Lung (tissue), 12 donors: ENCODE measurements around the gene ACSS2. TPM values are rescaled to one million over a fixed set of nuclear protein-coding genes. Genes with fewer than 3 reads are reported as not detected.

ENCODE experiments used
- ATAC-seq: fragments of 200-7000 bp; cut with Tn5 transposase; one replicate; pipeline ENCODE4 v1.9.1; 2020; ENCODE audit warnings: moderate number of reproducible peaks; ENCODE audit not compliant: insufficient read depth, low FRiP score
- DNase-seq, 3 donors: peaks; one replicate each; pipeline ENCODE4 v3.0.0-alpha.2; 2013 to 2017
- H3K27ac ChIP-seq, 2 donors: one replicate each; pipeline ENCODE4 v1.5.1; 2013; ENCODE audit warnings: mild to moderate bottlenecking in 2 of 2, moderate library complexity in 2 of 2, control low read depth in 1 of 2, inconsistent platforms in 1 of 2, low read depth in 1 of 2, low read length in 1 of 2
- H3K27me3 ChIP-seq, 3 donors: one replicate each; pipeline ENCODE4 v1.5.1; 2013; ENCODE audit warnings: low read length in 2 of 3; ENCODE audit not compliant: control insufficient read depth in 3 of 3, insufficient read depth in 3 of 3
- H3K36me3 ChIP-seq, 4 donors: one replicate each; pipeline ENCODE4 v1.5.1; 2013; ENCODE audit warnings: low read length in 4 of 4, mild to moderate bottlenecking in 1 of 4, moderate library complexity in 1 of 4; ENCODE audit not compliant: control insufficient read depth in 4 of 4, insufficient read depth in 4 of 4
- H3K4me1 ChIP-seq, 5 donors: one replicate each; pipeline ENCODE4 v1.5.1; 2013; ENCODE audit warnings: low read length in 5 of 5, mild to moderate bottlenecking in 2 of 5, moderate library complexity in 1 of 5; ENCODE audit not compliant: control insufficient read depth in 5 of 5, insufficient read depth in 5 of 5
- H3K4me3 ChIP-seq: one replicate; pipeline ENCODE4 v1.5.1; 2013; ENCODE audit warnings: mild to moderate bottlenecking, control low read depth, moderate library complexity
- H3K9ac ChIP-seq, 2 donors: one replicate each; pipeline ENCODE4 v1.5.1; 2013; ENCODE audit warnings: low read length in 2 of 2, control low read depth in 1 of 2; ENCODE audit not compliant: insufficient read depth in 1 of 2
- H3K9me3 ChIP-seq, 4 donors: one replicate each; pipeline ENCODE4 v1.5.1; 2013; ENCODE audit warnings: low read length in 3 of 4, mild to moderate bottlenecking in 1 of 4, moderate library complexity in 1 of 4; ENCODE audit not compliant: control insufficient read depth in 4 of 4, insufficient read depth in 3 of 4
- CTCF ChIP-seq: IDR thresholded peaks from 2 replicates; pipeline ENCODE4 v1.5.1; 2012; ENCODE audit warnings: mild to moderate bottlenecking; ENCODE audit errors: control extremely low read depth, extremely low read depth
- WGBS, 2 donors: extraction: QIAGEN DNeasy Blood & Tissue Kit; methylation state at CpG; one replicate each; pipeline ENCODE4 v1.1.7; 2013; 5-methylcytosine and 5-hydroxymethylcytosine counted together
- polyA plus RNA-seq, 2 donors: library from polyadenylated mRNA; stranded (reverse); fragments of 200-250 nt; gene quantifications; one replicate each; pipeline ENCODE4 v1.2.1, GENCODE V29; 2013
- total RNA-seq, 2 donors: library from RNA; depleted of rRNA in 1 of 2; stranded (reverse); fragments of >200 nt in 1 of 2; gene quantifications; one replicate each; pipeline ENCODE4 v1.2.1, GENCODE V29; 2014 to 2021
- donor health status: control.
- donor health status: control.
- donor health status: Bipolar disorder and iron deficiency.
- donor health status: healthy.
- donor health status: DM: yes; HTN: yes; CAD: no.

ACSS2 gene
- total and polyA plus RNA-seq, 4 donors: 69.7 to 300 (median 161) TPM

GRCh38 chr20:34921436-34921835 lies 45.0 kb downstream of the ACSS2 start:
- DNase-seq (no peak), ATAC-seq (no peak)
- Histone ChIP-seq H3K4me1 (peaks cover 0 to 7% (median 0%) of the 10 kb centered on the region in 5 donors), H3K27ac (peak overlapping the region in 1 of 2 donors; percentile 16), H3K4me3 (no peak overlapping the region), H3K36me3 (peaks cover 6 to 41% (median 30%) of the 10 kb centered on the region in 4 donors), H3K27me3 (no peaks in the 10 kb centered on the region), H3K9ac (no peak overlapping the region), H3K9me3 (no peaks in the 10 kb centered on the region)
- WGBS, 2 donors: 74 to 84% methylated on average over 3 of the region's 3 CpGs
- no peak for TF ChIP-seq CTCF

DNA sequence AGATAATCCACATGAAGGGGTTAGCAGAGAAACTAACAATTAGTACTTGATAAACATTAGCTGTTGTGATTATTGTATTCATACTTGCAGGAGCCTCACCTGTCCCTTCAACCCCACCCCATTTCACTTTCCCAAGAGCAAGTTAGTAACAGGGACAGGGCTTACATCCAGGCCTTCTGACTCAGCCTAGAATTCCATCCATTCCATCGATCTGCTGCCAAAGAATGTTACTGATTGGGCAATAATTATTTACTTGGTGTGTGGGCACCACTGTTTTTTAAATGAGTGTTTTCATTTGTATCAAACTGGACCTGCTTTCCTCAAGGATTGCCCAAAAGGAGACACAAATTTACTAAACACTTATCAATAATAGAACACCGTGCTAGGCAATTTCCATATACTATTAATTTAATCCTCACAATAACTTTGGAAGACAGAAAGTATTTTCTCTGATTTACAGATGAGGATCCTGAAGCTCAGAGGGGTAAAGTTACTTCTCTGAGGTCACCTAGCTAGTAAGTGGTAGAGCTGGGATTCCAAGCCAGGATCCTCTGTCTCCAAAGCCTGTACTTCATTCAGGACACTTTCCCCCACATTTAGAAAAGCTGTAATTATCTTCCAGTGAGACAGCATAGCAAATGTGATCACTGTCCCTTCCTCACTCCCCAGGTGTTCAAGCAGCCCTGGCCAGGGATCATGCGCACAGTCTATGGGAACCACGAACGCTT lies 46.4 kb downstream of the ACSS2 start:
- no peak for TF ChIP-seq CTCF
- DNase-seq: peak in 2 of 3 donors; percentile 59 to 62
- 83 to 95% methylated on average over 5 of the region's 5 CpGs for WGBS, 2 donors
- Histone ChIP-seq H3K36me3 (peaks cover 8 to 49% (median 39%) of the 10 kb centered on the region in 4 donors), H3K4me3 (no peak overlapping the region), H3K9ac (no peak overlapping the region), H3K27me3 (no peaks in the 10 kb centered on the region), H3K27ac (peak overlapping the region; percentile 58 to 76), H3K4me1 (peaks cover 0 to 7% (median 0%) of the 10 kb centered on the region in 5 donors), H3K9me3 (no peaks in the 10 kb centered on the region)
- ATAC-seq: no peak

- no peaks in the 10 kb centered on the region for H3K27me3 ChIP-seq
- no peaks in the 10 kb centered on the region for H3K9me3 ChIP-seq
- WGBS, 2 donors: 95 to 99% methylated on average over 2 of the region's 2 CpGs
- H3K27ac ChIP-seq: peak overlapping the region in 1 of 2 donors; percentile 58
- peaks cover 0 to 7% (median 0%) of the 10 kb centered on the region in 5 donors for H3K4me1 ChIP-seq
- H3K4me3 ChIP-seq: no peak overlapping the region
- TF ChIP-seq CTCF: no peak
- DNase-seq (no peak), ATAC-seq (no peak)
- peaks cover 12 to 55% (median 41%) of the 10 kb centered on the region in 4 donors for H3K36me3 ChIP-seq
- no peak overlapping the region for H3K9ac ChIP-seq
Measured at GRCh38 chr20:34923414-34923813, 47.0 kb downstream of the ACSS2 start.

DNA sequence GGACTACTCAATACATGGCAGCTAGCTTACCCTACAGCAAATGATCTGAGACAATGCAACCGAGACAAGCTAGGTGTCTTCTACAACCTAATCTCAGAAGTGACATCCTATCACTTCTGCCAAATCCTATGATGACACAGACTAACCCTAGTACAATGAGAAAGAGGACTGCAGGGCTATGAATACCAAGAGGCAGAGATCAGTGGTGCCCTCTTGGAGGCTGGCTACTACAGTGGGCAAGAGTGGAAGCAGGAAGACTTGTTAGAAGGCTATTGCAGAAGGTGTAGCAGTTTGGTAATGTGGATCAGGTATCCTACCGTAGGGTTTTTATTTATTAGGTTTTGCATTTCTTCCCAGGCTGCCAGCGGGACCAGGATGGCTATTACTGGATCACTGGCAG lies 48.9 kb downstream of the ACSS2 start:
- Histone ChIP-seq H3K4me1 (peaks cover 0 to 7% (median 0%) of the 10 kb centered on the region in 5 donors), H3K4me3 (no peak overlapping the region), H3K27ac (no peak overlapping the region), H3K9me3 (no peaks in the 10 kb centered on the region), H3K27me3 (no peaks in the 10 kb centered on the region), H3K36me3 (peaks cover 18 to 62% (median 43%) of the 10 kb centered on the region in 4 donors), H3K9ac (no peak overlapping the region)
- 97 to 100% methylated on average over 3 of the region's 3 CpGs for WGBS, 2 donors
- DNase-seq (no peak), ATAC-seq (no peak)
- TF ChIP-seq CTCF: no peak
